ENCODE results near the gene PRMT7.

The PRMT7 gene

DNA sequence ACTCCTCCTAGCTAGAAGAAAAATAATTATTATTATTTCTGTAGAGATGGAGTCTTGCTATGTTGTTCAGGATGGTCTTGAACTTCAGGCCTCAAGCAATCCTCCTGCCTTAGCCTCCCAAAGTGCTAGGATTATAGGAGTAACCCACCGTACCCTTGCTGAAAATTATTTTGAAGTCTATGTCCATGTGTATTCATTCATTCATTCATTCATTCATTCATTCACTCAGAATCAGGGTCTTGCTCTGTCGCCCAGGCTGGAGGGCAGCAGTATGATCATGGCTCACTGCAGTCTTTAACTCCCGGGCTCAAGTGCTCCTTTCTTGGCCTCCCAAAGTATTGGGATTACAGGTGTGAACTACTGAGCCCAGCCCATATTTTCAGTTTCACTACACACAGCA, 4.2 kb upstream of the PRMT7 start:
- DNase-seq (ENCODE audit: low spot score), result no peak

DNA sequence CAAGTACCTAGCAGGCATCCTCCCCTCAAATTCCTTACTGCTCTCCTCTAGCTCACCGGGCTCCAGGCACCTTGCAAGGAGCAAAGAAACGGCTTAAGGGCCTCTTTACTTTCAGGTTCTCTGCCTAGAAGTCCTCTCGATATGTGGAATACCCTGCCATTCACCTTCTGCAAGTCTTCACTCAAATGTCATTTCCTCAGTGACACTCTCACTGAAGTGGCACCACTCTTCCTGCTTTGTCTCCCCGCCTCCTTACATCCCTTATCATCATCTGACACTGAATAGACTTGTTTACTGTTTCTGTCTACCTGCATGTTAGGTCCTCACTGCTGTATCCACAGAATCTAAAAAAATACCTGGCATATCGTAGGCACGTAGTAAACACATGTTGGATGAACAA, 1.0 kb upstream of the PRMT7 start:
- peak; percentile 35 for DNase-seq (ENCODE audit: low spot score)

DNA sequence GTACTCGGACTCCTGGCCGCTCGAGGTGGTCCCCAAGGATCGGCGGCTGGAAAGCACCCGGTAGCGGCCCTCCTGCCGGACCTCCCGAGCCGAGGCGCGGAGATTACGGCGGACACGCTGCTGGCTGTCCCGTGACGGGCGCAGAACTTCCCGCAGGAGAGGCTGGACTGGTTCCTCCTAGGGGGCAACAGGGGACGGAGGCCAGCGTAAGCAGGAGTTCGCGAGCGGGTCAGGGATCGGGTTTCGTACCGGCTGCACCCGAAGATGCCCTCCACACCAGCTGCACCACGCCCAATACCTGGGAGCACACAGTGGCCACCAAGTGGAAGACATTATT, 414 bp upstream of the PRMT7 start:
- no peak for DNase-seq (ENCODE audit: low spot score)

DNA sequence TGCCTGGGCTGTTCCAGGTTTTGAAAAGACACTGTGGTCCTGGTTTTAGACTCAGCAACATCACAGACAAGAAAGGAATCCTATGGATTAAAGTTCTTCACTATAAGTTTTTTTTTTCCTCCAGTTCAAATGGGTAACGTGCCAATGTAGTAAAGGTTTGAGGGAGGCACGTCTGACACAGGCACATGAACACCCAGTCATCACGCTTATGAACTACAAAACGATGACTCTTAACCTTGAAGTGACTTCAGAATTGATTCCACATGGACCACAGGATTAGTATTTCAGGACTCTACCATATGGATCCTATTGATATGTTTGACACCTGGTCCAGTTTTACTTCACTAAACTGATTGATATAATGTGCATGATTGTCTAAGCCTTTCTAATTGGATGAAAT, 2.3 kb downstream of the PRMT7 start:
- DNase-seq (ENCODE audit: low spot score), result no peak

DNA sequence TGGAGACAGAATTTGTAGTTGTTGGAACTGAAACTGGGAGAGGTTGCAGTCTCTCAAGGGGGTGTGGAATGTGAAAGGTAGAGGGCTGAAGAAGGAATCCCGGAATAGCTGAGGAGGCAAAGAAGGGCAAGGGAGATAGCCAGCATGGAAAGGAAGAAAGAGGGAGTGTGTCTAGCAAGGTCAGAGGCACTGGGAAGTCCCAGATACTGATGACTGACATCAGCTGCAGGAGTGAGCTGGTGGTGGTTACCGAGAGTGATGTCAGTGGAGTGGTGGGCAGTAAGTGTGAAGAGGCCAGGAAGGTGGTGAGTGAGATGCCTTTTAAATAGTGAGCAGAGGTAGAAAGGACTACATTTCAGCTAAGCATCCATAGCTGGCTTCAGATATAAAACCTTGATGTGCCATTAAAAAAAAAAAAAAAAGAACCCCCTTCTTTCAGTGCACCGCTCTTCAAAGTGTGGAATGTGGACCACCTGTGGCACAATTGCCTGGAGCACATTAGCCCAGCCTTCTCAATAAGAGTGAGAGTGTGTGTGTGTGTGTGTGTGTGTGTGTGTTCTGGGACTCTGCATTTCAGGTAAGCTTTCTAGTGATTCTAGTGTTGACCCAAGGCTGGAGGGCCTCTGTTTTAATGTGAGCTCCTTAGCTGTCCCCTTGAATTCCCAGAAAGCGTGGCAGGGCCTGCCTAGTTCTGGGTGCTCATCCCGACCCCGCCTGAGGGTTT, 8.5 kb downstream of the PRMT7 start:
- peak; percentile 45 for DNase-seq (ENCODE audit: low spot score)

DNA sequence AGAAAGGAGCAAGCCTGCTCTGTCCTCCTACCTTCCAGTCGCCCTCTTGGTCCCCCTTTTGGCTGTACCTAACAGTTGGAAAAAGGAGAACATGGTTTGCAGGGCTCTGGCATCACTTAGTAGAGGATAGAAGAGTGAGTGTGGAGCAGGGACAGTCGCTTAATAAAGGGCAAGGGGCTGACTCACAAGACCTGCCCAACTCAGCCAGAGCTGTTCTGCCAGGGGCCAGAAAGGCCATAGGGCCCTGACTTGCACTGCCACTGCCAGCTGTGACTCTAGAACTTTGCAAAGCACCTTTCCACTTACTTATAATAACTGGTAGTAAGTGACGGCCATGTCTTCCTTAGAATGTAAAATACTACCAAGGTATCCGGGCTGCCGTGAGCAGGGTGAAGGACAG, 13.5 kb downstream of the PRMT7 start:
- no peak for DNase-seq (ENCODE audit: low spot score)

DNA sequence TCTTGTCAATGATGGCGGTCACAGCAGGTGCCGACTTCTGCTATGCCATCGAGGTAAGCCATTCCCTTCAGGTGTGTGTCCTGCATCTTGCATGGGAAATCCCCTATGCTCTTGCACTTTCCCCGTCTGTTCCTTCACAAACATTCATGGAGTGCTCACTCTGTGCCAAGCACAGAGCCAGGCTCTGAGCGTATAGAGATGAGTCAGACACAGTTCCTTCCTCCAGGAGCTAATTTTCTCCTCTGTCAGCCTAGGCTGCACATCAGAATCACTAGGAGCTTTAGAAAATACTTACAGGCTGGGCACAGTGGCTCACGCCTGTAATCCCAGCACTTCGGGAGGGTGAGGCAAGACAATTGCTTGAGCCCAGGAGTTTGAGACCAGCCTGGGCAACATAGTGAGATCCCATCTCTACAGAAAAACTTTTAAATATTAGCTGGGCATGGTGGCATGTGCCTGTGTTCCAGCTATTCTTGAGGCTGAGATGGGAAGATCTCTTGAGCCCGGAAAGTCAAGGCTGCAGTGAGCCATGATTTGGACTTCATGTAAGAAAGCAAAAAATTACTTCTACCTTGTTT, 14.1 kb downstream of the PRMT7 start:
- no peak for DNase-seq (ENCODE audit: low spot score)

DNA sequence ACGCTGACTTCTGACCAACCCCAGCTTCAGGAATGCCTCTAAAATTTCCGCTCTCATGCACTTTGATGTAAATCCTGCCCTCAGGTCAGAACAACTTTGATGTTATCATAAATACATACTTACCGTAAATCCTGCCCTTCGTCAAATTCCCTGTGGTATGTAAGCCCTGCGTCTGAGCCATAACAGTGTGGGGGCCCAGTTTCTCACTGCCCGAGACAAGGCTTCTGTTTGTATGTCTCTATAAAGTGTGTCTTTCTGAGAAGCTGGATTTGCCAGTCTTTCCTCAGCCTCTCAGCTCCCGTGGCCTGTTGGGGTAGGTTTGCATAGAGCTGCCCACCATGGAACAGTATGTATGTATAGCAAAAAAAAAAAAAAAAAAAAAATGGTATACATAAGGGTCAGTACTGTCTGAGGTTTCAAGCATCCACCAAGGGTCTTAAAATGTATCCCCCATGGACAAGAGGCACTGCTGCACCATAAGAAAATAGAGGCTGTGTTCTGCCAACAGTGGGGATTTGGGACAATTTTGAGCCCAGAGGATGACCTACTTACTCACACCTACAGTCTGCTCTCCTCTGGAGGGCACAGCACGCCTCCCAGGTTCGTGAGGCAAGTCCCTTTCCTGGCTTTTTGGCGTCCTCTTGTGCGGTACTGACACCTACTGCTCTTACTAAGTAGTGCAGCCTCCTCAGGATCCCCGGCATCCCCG, 17.5 kb downstream of the PRMT7 start:
- DNase-seq (ENCODE audit: low spot score), result peak; percentile 80

DNA sequence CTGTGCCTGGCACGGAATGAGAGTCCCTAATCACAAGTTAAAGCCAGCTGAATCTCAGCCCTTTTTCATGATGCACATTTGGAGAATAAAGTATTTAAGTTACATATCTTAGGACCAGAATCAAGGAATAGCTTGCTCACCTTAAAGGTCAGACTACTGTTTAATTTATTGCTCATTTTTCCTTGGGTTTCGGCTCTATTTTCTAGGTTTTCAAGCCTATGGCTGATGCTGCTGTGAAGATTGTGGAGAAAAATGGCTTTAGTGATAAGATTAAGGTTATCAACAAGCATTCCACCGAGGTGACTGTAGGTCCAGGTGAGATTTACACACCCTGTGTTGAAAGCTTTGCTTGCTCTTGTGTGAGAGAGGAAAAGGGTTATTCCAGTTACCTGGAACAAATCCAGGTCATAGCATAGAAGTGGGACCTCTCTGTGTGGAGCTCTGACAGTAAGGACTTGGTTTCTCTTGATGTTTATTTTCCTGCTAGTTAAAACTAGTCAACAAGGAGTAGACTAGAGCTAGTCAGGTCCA, 18.1 kb downstream of the PRMT7 start:
- no peak for DNase-seq (ENCODE audit: low spot score)

DNA sequence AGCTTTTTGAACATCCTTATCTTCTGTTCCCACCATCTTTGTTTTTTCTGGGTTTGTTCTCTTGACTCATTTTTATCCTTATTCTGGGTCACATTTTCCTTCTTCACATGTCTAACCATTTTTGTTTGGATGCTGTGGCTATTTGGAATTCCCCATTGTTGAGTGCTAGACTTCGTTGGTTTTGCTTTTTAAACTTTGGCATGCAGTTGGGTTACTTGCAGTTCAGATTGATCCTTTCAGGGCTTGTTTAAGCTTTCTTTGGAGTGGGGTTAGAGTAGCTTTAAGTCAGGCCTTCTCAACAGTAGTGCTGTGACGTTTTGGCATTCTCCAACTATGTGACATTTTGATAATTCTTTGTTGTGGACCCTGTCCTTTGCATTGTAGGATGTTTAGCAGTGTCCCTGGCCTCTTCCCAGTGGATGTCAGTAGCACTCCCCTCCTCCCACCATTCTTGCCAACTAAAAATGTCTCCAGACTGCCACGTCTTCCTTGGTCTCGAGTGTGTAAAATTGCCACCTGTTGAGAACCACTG, 21.1 kb downstream of the PRMT7 start:
- DNase-seq (ENCODE audit: low spot score), result no peak

DNA sequence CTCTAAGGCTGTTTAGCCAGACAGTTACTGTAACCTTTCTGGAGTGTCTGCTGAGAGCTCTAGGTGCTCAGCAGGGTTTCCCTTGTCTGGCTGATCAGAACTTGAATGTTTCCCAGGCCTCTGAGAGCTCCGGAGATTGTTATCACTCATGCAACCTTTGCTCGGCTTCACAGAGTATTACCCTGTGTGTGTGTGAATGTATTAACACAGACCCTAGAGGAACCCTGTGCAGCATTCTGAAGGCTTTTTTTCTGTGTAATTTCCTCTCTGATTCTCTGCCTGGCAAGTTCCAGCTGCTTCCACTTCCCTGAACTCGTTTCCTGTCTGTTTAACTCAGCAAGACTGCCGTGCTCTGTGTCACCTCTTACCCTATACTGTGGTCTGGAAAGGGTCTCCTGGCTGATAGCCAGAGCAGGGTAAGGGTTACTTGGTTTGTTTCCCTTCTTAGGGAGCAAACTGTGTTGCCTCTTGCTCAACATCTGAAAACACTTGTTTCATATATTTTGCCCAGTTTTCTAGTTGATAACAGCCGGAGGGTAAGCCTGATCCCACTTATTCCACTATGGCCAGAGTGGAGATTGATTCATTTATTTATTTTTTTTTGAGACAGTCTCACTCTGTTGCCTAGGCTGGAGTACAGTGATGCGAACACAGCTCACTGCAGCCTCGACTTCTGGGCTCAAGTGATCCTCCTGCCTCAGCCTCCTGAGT, 21.7 kb downstream of the PRMT7 start:
- DNase-seq (ENCODE audit: low spot score), result no peak

DNA sequence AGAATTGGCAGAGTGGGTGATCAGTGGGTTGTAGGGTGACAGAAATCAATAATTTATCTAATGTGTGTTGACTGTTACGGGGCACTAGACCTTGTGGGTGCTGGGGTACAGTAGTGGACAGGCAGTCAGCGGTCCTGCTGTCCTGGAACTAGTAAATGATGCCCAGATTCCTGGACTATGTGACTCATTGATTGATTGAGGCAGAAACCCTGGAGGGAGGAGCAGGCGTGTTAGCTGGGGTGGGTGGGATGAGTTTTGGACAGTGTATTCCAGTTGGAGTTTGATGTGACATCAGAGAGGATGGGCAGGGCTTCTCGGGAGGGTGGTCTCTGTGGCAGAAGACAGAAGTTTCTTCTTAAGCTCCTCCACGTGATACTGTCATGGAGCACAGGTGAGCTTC, 24.4 kb downstream of the PRMT7 start:
- no peak for DNase-seq (ENCODE audit: low spot score)

DNA sequence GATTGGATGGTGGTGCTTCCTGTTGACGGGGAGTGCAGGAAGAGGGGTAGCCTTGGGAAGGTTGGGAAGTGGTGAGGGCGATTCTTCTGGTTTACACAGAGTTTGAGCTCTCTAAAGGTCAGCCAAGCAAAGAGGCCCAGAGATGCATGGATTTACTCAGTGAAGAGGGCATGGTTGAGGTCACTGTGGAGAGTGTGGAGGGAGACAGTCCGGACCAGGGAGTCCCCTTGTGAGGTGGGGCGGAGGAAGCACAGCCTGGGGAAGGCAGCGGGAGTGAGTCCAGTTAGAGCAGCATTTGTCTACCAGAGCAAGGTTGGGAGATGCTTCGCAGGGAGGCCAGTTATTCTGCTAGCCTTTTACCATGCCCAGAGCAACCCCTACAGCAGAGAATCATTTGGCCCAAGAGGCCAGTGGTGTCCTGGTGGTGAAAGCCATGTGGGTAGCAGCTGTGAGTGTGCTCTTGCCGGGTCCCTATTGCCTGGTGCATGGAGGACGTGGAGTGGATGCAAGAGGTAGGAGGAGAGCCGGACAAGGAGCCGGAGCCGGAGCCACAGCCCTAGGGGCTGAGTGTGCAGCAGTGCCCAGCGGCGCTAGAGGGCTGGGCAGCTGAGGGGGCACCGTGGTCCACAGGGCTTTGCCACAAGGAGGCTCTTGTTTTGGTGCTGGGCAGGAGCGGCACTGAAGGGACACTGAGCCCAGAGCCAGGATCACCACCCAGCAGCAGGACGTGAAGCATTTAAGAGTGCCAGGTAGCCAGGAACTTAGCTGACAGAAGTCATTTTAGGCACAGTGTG, 27.7 kb downstream of the PRMT7 start:
- no peak for DNase-seq (ENCODE audit: low spot score)

DNA sequence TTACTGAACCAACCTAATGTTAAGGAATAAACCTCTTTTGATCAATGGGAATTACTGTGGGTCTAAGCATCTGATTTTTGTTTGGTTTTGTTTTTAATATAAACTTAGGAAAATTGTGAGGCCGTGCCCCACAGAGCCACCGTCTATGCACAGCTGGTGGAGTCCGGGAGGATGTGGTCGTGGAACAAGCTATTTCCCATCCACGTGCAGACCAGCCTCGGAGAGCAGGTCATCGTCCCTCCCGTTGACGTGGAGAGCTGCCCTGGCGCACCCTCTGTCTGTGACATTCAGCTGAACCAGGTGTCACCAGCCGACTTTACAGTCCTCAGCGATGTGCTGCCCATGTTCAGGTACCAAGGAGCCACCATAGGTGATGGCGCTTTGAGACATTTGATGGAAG, 28.4 kb downstream of the PRMT7 start:
- DNase-seq (ENCODE audit: low spot score), result no peak

DNA sequence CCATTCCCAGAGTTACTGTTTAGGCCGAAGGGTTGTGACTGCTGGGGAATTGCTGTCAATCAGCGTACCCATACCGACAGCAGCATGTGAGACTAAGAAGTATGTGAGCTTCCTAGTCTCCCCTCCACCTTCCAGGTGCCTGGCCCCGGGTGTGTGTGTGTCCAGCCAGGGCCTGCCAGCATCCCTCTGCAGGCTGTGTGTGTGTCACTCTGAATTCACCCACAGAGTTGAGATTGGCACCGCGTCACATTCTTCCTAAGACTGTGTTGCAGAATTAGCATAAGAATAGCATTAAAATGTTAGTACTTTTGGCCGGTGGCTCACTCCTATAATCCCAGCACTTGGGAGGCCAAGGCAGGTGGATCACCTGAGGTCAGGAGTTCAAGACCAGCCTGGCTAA, 31.8 kb downstream of the PRMT7 start:
- no peak for DNase-seq (ENCODE audit: low spot score)

DNA sequence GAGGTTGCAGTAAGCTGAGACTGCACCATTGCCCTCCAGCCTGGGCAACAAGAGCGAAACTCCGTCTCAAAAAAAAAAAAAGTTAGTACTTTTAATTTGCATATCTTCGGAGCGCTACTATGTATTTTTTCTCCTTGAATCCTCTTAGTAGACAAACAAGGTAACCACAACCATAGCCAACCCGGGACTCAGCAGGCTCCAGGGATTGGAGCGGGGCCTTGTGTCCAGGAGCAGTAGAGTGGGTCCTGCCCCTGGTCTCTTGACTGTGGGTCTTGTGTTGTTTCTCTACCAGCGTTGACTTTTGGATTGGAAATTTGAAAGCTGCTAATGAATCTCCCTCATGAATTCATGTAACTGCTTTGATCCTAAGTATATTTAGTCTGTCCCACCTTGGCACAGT, 32.3 kb downstream of the PRMT7 start:
- DNase-seq (ENCODE audit: low spot score), result no peak

DNA sequence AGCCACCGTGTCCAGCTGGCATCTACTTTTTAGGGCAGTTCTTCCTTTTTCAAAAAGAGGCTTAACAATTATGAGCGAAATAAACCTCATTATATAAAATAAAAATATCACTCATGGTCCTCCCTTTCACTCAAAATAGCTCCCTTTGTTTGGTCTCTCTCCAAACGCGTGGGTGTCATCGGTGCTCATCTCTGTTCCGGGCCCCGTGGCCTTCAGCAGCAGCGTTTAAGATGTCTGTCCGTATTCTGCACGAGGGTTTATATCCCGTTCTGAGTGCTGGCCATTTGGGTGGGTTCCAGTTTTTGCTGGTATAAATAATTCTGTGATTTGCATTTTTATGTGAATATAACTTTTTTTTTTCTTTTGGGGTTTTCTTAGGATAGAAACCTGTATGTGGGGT, 33.4 kb downstream of the PRMT7 start:
- no peak for DNase-seq (ENCODE audit: low spot score)

DNA sequence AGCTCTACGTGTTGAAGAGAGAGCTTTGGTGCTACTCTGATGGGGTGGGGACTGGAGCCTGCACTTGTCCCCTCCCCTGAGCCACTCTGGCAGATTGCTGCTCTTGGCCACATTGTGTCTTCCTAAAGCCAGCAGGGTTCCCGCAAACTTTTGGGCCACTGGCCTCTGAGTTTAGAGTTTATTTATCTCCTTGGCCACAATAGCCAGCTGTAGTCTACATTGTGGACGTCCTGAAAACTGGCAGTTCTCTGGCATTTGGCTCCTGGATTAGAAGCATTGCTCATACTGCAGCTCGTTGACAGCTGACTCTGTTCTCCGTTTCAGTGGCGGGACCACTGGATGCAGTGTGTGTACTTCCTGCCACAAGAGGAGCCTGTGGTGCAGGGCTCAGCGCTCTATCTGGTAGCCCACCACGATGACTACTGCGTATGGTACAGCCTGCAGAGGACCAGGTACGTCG, 34.6 kb downstream of the PRMT7 start:
- DNase-seq (ENCODE audit: low spot score), result no peak

DNA sequence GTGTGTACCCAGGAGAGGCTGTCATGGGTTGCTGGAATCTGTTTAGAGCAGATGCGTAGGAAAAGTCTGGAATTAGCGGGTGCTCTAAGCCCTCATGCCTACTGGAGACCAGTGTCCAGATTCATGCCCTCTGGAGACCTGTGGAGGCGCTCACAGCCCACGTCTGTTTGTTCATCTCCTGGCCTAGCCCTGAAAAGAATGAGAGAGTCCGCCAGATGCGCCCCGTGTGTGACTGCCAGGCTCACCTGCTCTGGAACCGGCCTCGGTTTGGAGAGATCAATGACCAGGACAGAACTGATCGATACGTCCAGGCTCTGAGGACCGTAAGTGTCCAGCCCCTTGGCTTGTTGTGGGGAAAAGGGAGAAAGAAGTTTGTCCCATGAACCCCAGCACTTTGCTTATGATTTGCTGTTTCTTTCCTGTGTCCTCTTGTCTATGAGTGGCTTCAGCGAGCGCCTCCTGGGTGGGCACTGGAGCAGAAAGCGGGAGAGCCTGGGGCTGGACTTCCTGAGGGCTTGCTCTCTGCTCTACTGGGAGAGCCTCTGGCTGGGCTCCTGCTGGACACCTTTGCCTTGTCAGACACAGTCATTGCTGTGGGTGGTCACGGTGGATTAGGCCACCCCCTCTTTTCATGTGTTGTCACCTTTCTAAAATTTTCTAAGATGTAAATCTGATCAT, 35.3 kb downstream of the PRMT7 start:
- no peak for DNase-seq (ENCODE audit: low spot score)

DNA sequence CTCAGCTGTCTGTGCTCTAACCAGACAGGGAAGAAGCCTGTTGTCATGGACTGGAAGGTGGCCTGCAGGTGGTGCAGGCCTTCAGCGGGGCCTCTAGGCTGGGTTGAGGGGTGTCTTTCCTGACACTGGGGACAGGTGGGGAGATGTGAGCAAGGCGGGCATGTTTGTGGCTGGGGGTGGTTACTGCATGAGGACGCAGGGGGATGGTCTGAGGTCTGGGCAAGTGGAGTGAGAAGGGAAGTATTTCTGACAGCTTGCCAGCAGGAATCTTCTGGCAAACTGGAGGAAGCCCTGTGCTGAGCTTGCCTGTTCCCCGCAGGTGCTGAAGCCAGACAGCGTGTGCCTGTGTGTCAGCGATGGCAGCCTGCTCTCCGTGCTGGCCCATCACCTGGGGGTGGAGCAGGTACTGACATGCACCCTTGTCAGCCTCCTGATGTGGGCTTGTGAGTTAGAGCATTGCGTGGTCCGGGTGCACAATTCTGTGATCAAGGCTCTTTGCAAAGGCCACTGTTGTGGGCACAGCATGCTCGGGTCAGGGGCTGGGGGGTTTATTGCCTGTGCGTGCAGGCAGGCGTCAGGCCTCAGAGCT, 36.2 kb downstream of the PRMT7 start:
- no peak for DNase-seq (ENCODE audit: low spot score)

DNA sequence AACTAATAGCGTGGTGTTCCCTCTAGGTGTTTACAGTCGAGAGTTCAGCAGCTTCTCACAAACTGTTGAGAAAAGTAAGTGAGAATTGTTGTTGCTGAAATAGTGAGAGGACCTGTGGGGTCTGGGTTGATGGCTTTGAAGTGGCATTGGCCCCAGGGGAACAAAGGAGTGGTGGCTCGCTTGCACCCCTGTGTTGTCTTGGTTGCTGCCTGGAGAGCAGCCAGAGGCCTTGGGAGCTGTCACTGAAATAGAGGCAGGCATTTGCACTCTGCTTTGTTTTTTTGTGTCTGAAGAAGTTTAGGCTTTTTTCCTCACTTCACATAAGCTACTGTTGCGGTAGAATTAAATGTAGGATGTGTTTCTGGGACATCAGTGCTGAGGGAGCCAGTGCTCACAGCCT, 36.8 kb downstream of the PRMT7 start:
- no peak for DNase-seq (ENCODE audit: low spot score)

Data from activated CD4-positive, alpha-beta T cell treated with anti-CD3 and anti-CD28 coated beads, Interleukin-2, Interleukin-4, amounts not matched to agents 100 ng/mL and 50 ng/mL, durations not matched to agents 16 hours and 8 hours (primary cell).